ENCODE results near the gene DDX39A.

- TF ChIP-seq CTCF (IDR thresholded peaks at IDR 0.05) = no peak
- no peak for TF ChIP-seq POLR2A (IDR thresholded peaks at IDR 0.05)
These were observed 48.8 kb downstream of the DDX39A start for GRCh38 chr19:14370169-14370939.

Data from esophagus squamous epithelium (tissue), 4 donors.